Stomach (tissue), 9 donors: ENCODE results near the gene ARID3A. TPM values are rescaled to one million over a fixed set of nuclear protein-coding genes. Genes with fewer than 3 reads are reported as not detected.

Experiments
- DNase-seq, 2 donors: peaks; one replicate each; pipeline versions ENCODE4 v3.0.0 to v3.0.0-alpha.2; 2013 to 2019
- H3K27ac ChIP-seq, 5 donors: fragments of 200-600 bp in 4 of 5; sonication (generic) in 4 of 5; one replicate each; pipeline ENCODE4 v1.5.1; 2013 to 2019; ENCODE audit warnings: mild to moderate bottlenecking in 1 of 5, moderate library complexity in 1 of 5
- H3K27me3 ChIP-seq, 3 donors: fragments of 200-600 bp; sonication (generic); one replicate each; pipeline ENCODE4 v1.5.1; 2017 to 2019; ENCODE audit warnings: mixed run types in 1 of 3
- H3K36me3 ChIP-seq, 4 donors: fragments of 200-600 bp; sonication (generic); 1 replicate in 3 of 4; 2 replicates in 1 of 4; pipeline ENCODE4 v1.5.1; 2016 to 2019
- H3K4me1 ChIP-seq, 4 donors: fragments of 200-600 bp; sonication (generic); one replicate each; pipeline ENCODE4 v1.5.1; 2016 to 2019
- H3K4me3 ChIP-seq, 4 donors: fragments of 200-600 bp; sonication (generic) in 3 of 4; one replicate each; pipeline ENCODE4 v1.5.1; 2016 to 2019; ENCODE audit warnings: mild to moderate bottlenecking in 1 of 4
- H3K9me3 ChIP-seq, 4 donors: fragments of 200-600 bp; sonication (generic); one replicate each; pipeline ENCODE4 v1.5.1; 2016 to 2019
- CTCF ChIP-seq, 7 experiments: fragments of 450-650 bp in 4 of 7; fragments of 200-600 bp in 3 of 7; sonication (generic) in 3 of 7; IDR thresholded peaks; one replicate each; pipeline ENCODE4 v1.5.1; 2016 to 2019; ENCODE audit warnings: antibody characterized with exemption in 7 of 7, control low read depth in 2 of 7, mild to moderate bottlenecking in 1 of 7
- EP300 ChIP-seq: sonication (generic); formaldehyde crosslinking; IDR thresholded peaks from one replicate; pipeline ENCODE4 v1.6.1; 2017; ENCODE audit warnings: antibody characterized with exemption
- POLR2A ChIP-seq, 4 donors: fragments of 450-650 bp; IDR thresholded peaks; one replicate each; pipeline ENCODE4 v1.6.1; 2016; ENCODE audit warnings: antibody characterized with exemption in 4 of 4, control low read depth in 2 of 4, mild to moderate bottlenecking in 1 of 4, moderate library complexity in 1 of 4
- POLR2AphosphoS5 ChIP-seq, 3 donors: sonication (generic); formaldehyde crosslinking; IDR thresholded peaks; one replicate each; pipeline ENCODE4 v1.6.1; 2016; ENCODE audit warnings: antibody characterized with exemption in 3 of 3
- WGBS, 5 donors: extraction: QIAGEN DNeasy Blood & Tissue Kit in 3 of 5; methylation state at CpG; one replicate each; pipeline versions ENCODE4 v1.1.5 to v1.1.7; 2013 to 2018; 5-methylcytosine and 5-hydroxymethylcytosine counted together
- intact Hi-C: fragments of 100-400 bp; cut with DNase I; formaldehyde crosslinking; loops from one replicate; pipeline ENCODE4 v1.15.1; 2023; ENCODE audit warnings: low total_unique reads
- polyA plus RNA-seq, 3 donors: library from polyadenylated mRNA; stranded (reverse); fragments of 200-250 nt; gene quantifications; one replicate each; pipeline ENCODE4 v1.2.3, GENCODE V29; 2013
- total RNA-seq, 5 donors: library from RNA; depleted of rRNA; stranded (reverse); fragments of >200 nt; gene quantifications; one replicate each; pipeline versions ENCODE4 v1.1.0 to v1.2.3, GENCODE V29; 2014 to 2016
- donor health status: healthy with polysubstance abuse.
- donor health status: Bipolar disorder and iron deficiency.
- donor health status: healthy.

Gene ARID3A
- total and polyA plus RNA-seq, 8 donors, result 1.1 to 23.5 (median 2.1) TPM; not detected in 1

GRCh38 chr19:916645-917322 lies 9.1 kb upstream of the ARID3A start:
- H3K9me3 ChIP-seq, result no peaks in the 10 kb centered on the region
- no peaks in the 10 kb centered on the region for H3K36me3 ChIP-seq
- H3K27ac ChIP-seq, result no peak overlapping the region
- H3K4me3 ChIP-seq, result peak overlapping the region; percentile 17 to 50 (median 33)
- H3K4me1 ChIP-seq, result peaks cover 36 to 70% (median 62%) of the 10 kb centered on the region in 4 donors
- no peak for TF ChIP-seq POLR2A (IDR thresholded peaks at IDR 0.05)
- no peak for TF ChIP-seq CTCF (IDR thresholded peaks at IDR 0.05)
- TF ChIP-seq EP300, result no peak
- no peak for TF ChIP-seq POLR2AphosphoS5 (IDR thresholded peaks at IDR 0.05)
- intact Hi-C loops, result loop anchor here (5.0 kb wide), 2 partner anchors 49 to 149 kb away; no protein-coding TSS in a partner anchor
- DNase-seq, result peak in 1 of 2 donors; percentile 81
- H3K27me3 ChIP-seq, result peaks cover 26 to 57% (median 53%) of the 10 kb centered on the region in 3 donors
- 14 to 22% (median 17%) methylated on average over 28 to 35 of the region's 35 CpGs for WGBS, 5 donors

- DNase-seq, result peak; percentile 44 to 80
- intact Hi-C loops, result loop anchor here (5.0 kb wide), 2 partner anchors 50 to 150 kb away; no protein-coding TSS in a partner anchor
- Histone ChIP-seq H3K27ac (no peak within 1 kb of the TSS), H3K36me3 (no peaks in the 10 kb centered on the region), H3K27me3 (peaks cover 26 to 57% (median 53%) of the 10 kb centered on the region in 3 donors), H3K4me3 (peak within 1 kb of the TSS; percentile 17 to 50 (median 33)), H3K4me1 (peaks cover 36 to 65% (median 58%) of the 10 kb centered on the region in 4 donors), H3K9me3 (no peaks in the 10 kb centered on the region)
- 1 to 5% (median 1%) methylated on average over 11 to 87 of the region's 87 CpGs for WGBS, 5 donors
- TF ChIP-seq CTCF (IDR thresholded peaks at IDR 0.05) (peak in 4 of 7 experiments; percentile 9 to 43 (median 20)), POLR2A (IDR thresholded peaks at IDR 0.05) (no peak), POLR2AphosphoS5 (IDR thresholded peaks at IDR 0.05) (no peak)
These were observed 8.3 kb upstream of the ARID3A start, which contains the start of gene KISS1R for GRCh38 chr19:917323-918151. KISS1R (plus strand) TSS chr19:917333; CDS start chr19:917503, 170 bp downstream.

- Histone ChIP-seq H3K27ac (no peak overlapping the region), H3K9me3 (no peaks in the 10 kb centered on the region), H3K27me3 (peaks cover 26 to 57% (median 53%) of the 10 kb centered on the region in 3 donors), H3K4me3 (peak overlapping the region in 2 of 4 donors; percentile 40 to 50), H3K36me3 (no peaks in the 10 kb centered on the region), H3K4me1 (peaks cover 36 to 65% (median 58%) of the 10 kb centered on the region in 4 donors)
- 0 to 11% (median 3%) methylated on average over 5 to 12 of the region's 12 CpGs for WGBS, 5 donors
- no peak for DNase-seq
- intact Hi-C loops, result loop anchor here (5.0 kb wide), 2 partner anchors 51 to 151 kb away; no protein-coding TSS in a partner anchor
- TF ChIP-seq POLR2A (IDR thresholded peaks at IDR 0.05) (no peak), EP300 (no peak), CTCF (IDR thresholded peaks at IDR 0.05) (no peak), POLR2AphosphoS5 (IDR thresholded peaks at IDR 0.05) (no peak)
These were observed 7.7 kb upstream of the ARID3A start for GRCh38 chr19:918152-918437.

- Histone ChIP-seq H3K4me3 (peak overlapping the region in 1 of 4 donors; percentile 50), H3K9me3 (no peaks in the 10 kb centered on the region), H3K27me3 (peaks cover 26 to 57% (median 53%) of the 10 kb centered on the region in 3 donors), H3K36me3 (no peaks in the 10 kb centered on the region), H3K4me1 (peaks cover 35 to 63% (median 56%) of the 10 kb centered on the region in 4 donors), H3K27ac (no peak overlapping the region)
- TF ChIP-seq CTCF (IDR thresholded peaks at IDR 0.05), result no peak
- TF ChIP-seq POLR2A (IDR thresholded peaks at IDR 0.05), result no peak
- no peak for TF ChIP-seq EP300
- DNase-seq, result peak in 1 of 2 donors; percentile 59
- intact Hi-C loops, result loop anchor here (5.0 kb wide), 2 partner anchors 51 to 151 kb away; no protein-coding TSS in a partner anchor
- 1 to 5% (median 3%) methylated on average over 10 to 58 of the region's 58 CpGs for WGBS, 5 donors
These were observed 7.2 kb upstream of the ARID3A start for GRCh38 chr19:918481-919198.
